Tibial nerve (tissue), 4 donors: ENCODE measurements around the gene RPL26.

ENCODE experiments used
- EP300 ChIP-seq, 2 donors: sonication (generic); formaldehyde crosslinking; IDR thresholded peaks; one replicate each; pipeline ENCODE4 v1.6.1; 2017; ENCODE audit warnings: antibody characterized with exemption in 2 of 2, mild to moderate bottlenecking in 1 of 2
- POLR2A ChIP-seq, 2 donors: fragments of 450-650 bp; IDR thresholded peaks; one replicate each; pipeline ENCODE4 v1.6.1; 2017; ENCODE audit warnings: antibody characterized with exemption in 2 of 2, mild to moderate bottlenecking in 2 of 2, moderate library complexity in 2 of 2
- TF ChIP-seq, protein P1 (sequence below), 5 experiments: fragments of 200-600 bp in 3 of 5; fragments of 450-650 bp in 2 of 5; sonication (generic) in 3 of 5; IDR thresholded peaks; one replicate each; pipeline ENCODE4 v1.5.1; 2016 to 2019; ENCODE audit warnings: antibody characterized with exemption in 5 of 5, mild to moderate bottlenecking in 3 of 5, moderate library complexity in 2 of 5

GRCh38 chr17:8384801-8385378 lies 1.9 kb upstream of the RPL26 start:
- TF ChIP-seq POLR2A (IDR thresholded peaks at IDR 0.05) (no peak), EP300 (IDR thresholded peaks at IDR 0.05) (no peak)
- TF ChIP-seq, protein P1, sequence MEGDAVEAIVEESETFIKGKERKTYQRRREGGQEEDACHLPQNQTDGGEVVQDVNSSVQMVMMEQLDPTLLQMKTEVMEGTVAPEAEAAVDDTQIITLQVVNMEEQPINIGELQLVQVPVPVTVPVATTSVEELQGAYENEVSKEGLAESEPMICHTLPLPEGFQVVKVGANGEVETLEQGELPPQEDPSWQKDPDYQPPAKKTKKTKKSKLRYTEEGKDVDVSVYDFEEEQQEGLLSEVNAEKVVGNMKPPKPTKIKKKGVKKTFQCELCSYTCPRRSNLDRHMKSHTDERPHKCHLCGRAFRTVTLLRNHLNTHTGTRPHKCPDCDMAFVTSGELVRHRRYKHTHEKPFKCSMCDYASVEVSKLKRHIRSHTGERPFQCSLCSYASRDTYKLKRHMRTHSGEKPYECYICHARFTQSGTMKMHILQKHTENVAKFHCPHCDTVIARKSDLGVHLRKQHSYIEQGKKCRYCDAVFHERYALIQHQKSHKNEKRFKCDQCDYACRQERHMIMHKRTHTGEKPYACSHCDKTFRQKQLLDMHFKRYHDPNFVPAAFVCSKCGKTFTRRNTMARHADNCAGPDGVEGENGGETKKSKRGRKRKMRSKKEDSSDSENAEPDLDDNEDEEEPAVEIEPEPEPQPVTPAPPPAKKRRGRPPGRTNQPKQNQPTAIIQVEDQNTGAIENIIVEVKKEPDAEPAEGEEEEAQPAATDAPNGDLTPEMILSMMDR (IDR thresholded peaks at IDR 0.05), result no peak
